Suprapubic skin (tissue), 4 donors: ENCODE measurements around the gene PDCD5. TPM values are rescaled to one million over a fixed set of nuclear protein-coding genes. Genes with fewer than 3 reads are reported as not detected.

Source experiments
- DNase-seq, 2 donors: peaks; one replicate each; pipeline ENCODE4 v3.0.0-alpha.2; 2019; ENCODE audit warnings: low spot score in 2 of 2
- H3K27ac ChIP-seq: fragments of 200-600 bp; sonication (generic); one replicate; pipeline ENCODE4 v1.5.1; 2019
- H3K27me3 ChIP-seq: fragments of 200-600 bp; sonication (generic); one replicate; pipeline ENCODE4 v1.5.1; 2019
- H3K36me3 ChIP-seq: fragments of 200-600 bp; sonication (generic); one replicate; pipeline ENCODE4 v1.5.1; 2019
- H3K4me1 ChIP-seq: fragments of 200-600 bp; sonication (generic); one replicate; pipeline ENCODE4 v1.5.1; 2019
- H3K4me3 ChIP-seq: fragments of 200-600 bp; sonication (generic); one replicate; pipeline ENCODE4 v1.5.1; 2019; ENCODE audit warnings: mild to moderate bottlenecking
- H3K9me3 ChIP-seq: fragments of 200-600 bp; sonication (generic); one replicate; pipeline ENCODE4 v1.5.1; 2019
- CTCF ChIP-seq, 2 donors: fragments of 200-600 bp in 1 of 2; fragments of 450-650 bp in 1 of 2; sonication (generic) in 1 of 2; IDR thresholded peaks; one replicate each; pipeline ENCODE4 v1.5.1; 2016 to 2019; ENCODE audit warnings: antibody characterized with exemption in 2 of 2, mild to moderate bottlenecking in 1 of 2, moderate library complexity in 1 of 2
- EP300 ChIP-seq: sonication (generic); formaldehyde crosslinking; IDR thresholded peaks from one replicate; pipeline ENCODE4 v1.6.1; 2017; ENCODE audit warnings: antibody characterized with exemption
- POLR2A ChIP-seq, 2 donors: fragments of 450-650 bp; IDR thresholded peaks; one replicate each; pipeline ENCODE4 v1.6.1; 2017; ENCODE audit warnings: antibody characterized with exemption in 2 of 2, mild to moderate bottlenecking in 2 of 2, moderate library complexity in 2 of 2
- POLR2AphosphoS5 ChIP-seq, 3 donors: sonication (generic); formaldehyde crosslinking; IDR thresholded peaks; one replicate each; pipeline ENCODE4 v1.6.1; 2017; ENCODE audit warnings: antibody characterized with exemption in 3 of 3
- WGBS: methylation state at CpG from one replicate; pipeline ENCODE4 v1.1.5; 2018; 5-methylcytosine and 5-hydroxymethylcytosine counted together
- total RNA-seq, 4 donors: library from RNA; depleted of rRNA; stranded (reverse); fragments of >200 nt; gene quantifications; one replicate each; pipeline ENCODE4 v1.1.0, GENCODE V29; 2016

PDCD5 gene
- total RNA-seq, 4 donors from 2014 or later = 60.1 to 93.0 (median 68.3) TPM

- WGBS = 98% methylated on average over 2 of the region's 2 CpGs
- Histone ChIP-seq H3K27ac (no peak overlapping the region), H3K9me3 (no peaks in the 10 kb centered on the region), H3K4me1 (no peaks in the 10 kb centered on the region), H3K4me3 (no peak overlapping the region), H3K27me3 (no peaks in the 10 kb centered on the region), H3K36me3 (peaks cover 62% of the 10 kb centered on the region)
- DNase-seq = no peak
- TF ChIP-seq CTCF (IDR thresholded peaks at IDR 0.05) = no peak
- TF ChIP-seq POLR2AphosphoS5 (IDR thresholded peaks at IDR 0.05) = no peak
- no peak for TF ChIP-seq EP300
Observed at GRCh38 chr19:32594021-32594420, 13.0 kb downstream of the PDCD5 start.

GRCh38 chr19:32595491-32595890 is 14.5 kb downstream of the PDCD5 start:
- Histone ChIP-seq H3K4me3 (no peak overlapping the region), H3K36me3 (peaks cover 69% of the 10 kb centered on the region), H3K4me1 (no peaks in the 10 kb centered on the region), H3K27me3 (no peaks in the 10 kb centered on the region), H3K27ac (no peak overlapping the region), H3K9me3 (no peaks in the 10 kb centered on the region)
- TF ChIP-seq POLR2AphosphoS5 (IDR thresholded peaks at IDR 0.05) (no peak), CTCF (IDR thresholded peaks at IDR 0.05) (no peak), POLR2A (IDR thresholded peaks at IDR 0.05) (no peak), EP300 (no peak)
- no peak for DNase-seq
- 92% methylated on average over 6 of the region's 6 CpGs for WGBS

- WGBS = 96% methylated on average over 10 of the region's 11 CpGs
- no peak for TF ChIP-seq EP300
- TF ChIP-seq CTCF (IDR thresholded peaks at IDR 0.05) = no peak
- TF ChIP-seq POLR2A (IDR thresholded peaks at IDR 0.05) = no peak
- TF ChIP-seq POLR2AphosphoS5 (IDR thresholded peaks at IDR 0.05) = no peak
- peaks cover 86% of the 10 kb centered on the region for H3K36me3 ChIP-seq
- H3K9me3 ChIP-seq = no peaks in the 10 kb centered on the region
- no peak overlapping the region for H3K27ac ChIP-seq
- H3K27me3 ChIP-seq = no peaks in the 10 kb centered on the region
- no peaks in the 10 kb centered on the region for H3K4me1 ChIP-seq
- no peak for DNase-seq
- H3K4me3 ChIP-seq = no peak overlapping the region
Observed at GRCh38 chr19:32598022-32598421, 17.0 kb downstream of the PDCD5 start.

GRCh38 chr19:32599258-32599657 is 18.3 kb downstream of the PDCD5 start:
- Histone ChIP-seq H3K4me3 (no peak overlapping the region), H3K4me1 (no peaks in the 10 kb centered on the region), H3K27ac (no peak overlapping the region), H3K9me3 (no peaks in the 10 kb centered on the region), H3K36me3 (peaks cover 88% of the 10 kb centered on the region), H3K27me3 (no peaks in the 10 kb centered on the region)
- WGBS = 90% methylated on average over 6 of the region's 6 CpGs
- DNase-seq = no peak
- TF ChIP-seq EP300 = no peak
- TF ChIP-seq POLR2AphosphoS5 (IDR thresholded peaks at IDR 0.05) = no peak
- TF ChIP-seq POLR2A (IDR thresholded peaks at IDR 0.05) = no peak
- TF ChIP-seq CTCF (IDR thresholded peaks at IDR 0.05) = no peak

- Histone ChIP-seq H3K4me3 (no peak overlapping the region), H3K9me3 (no peaks in the 10 kb centered on the region), H3K36me3 (peaks cover 89% of the 10 kb centered on the region), H3K27ac (no peak overlapping the region), H3K4me1 (no peaks in the 10 kb centered on the region), H3K27me3 (no peaks in the 10 kb centered on the region)
- DNase-seq = no peak
- TF ChIP-seq EP300 (no peak), CTCF (IDR thresholded peaks at IDR 0.05) (peak; percentile 63 to 69), POLR2AphosphoS5 (IDR thresholded peaks at IDR 0.05) (no peak), POLR2A (IDR thresholded peaks at IDR 0.05) (no peak)
- 10% methylated on average over 2 of the region's 2 CpGs for WGBS
Observed at GRCh38 chr19:32599736-32600157, 18.8 kb downstream of the PDCD5 start.
